Cardiac muscle cell (in vitro differentiated cells and primary cell): ENCODE measurements around the gene PHLPP1. TPM values are rescaled to one million over a fixed set of nuclear protein-coding genes. Genes with fewer than 3 reads are reported as not detected.
A peak's percentile ranks its signal among the peaks of the same experiment; 100 is the strongest.

Experiments
- DNase-seq, 2 donors: peaks; one replicate each; pipeline versions ENCODE4 v3.0.0 to v3.0.0-alpha.2; 2010 to 2017; ENCODE audit warnings: low read depth in 1 of 2, low spot score in 1 of 2
- H3K27ac ChIP-seq: fragments of 200-600 bp; sonication (generic); 2 replicates; pipeline ENCODE4 v1.5.1; 2016
- H3K27me3 ChIP-seq: fragments of 200-600 bp; sonication (generic); 2 replicates; pipeline ENCODE4 v1.6.0; 2016; ENCODE audit warnings: control low read depth
- H3K36me3 ChIP-seq: fragments of 200-600 bp; sonication (generic); 2 replicates; pipeline ENCODE4 v1.5.1; 2016; ENCODE audit warnings: control low read depth
- H3K4me1 ChIP-seq: fragments of 200-600 bp; sonication (generic); 2 replicates; pipeline ENCODE4 v1.8.1; 2017; ENCODE audit warnings: low read depth, mild to moderate bottlenecking, mixed run types
- H3K4me3 ChIP-seq: fragments of 200-600 bp; sonication (generic); 2 replicates; pipeline ENCODE4 v1.5.1; 2016; ENCODE audit warnings: mild to moderate bottlenecking
- H3K9me3 ChIP-seq: fragments of 200-600 bp; sonication (generic); 2 replicates; pipeline ENCODE4 v1.5.1; 2017; ENCODE audit warnings: low read depth, mild to moderate bottlenecking, control low read depth
- CTCF ChIP-seq: IDR thresholded peaks from 2 replicates; pipeline ENCODE4 v1.5.1; 2012; ENCODE audit warnings: low read depth, mild to moderate bottlenecking, low read length
- polyA plus RNA-seq: library from polyadenylated mRNA; unstranded; fragments of >200 nt; fragmentation: Nextera tagmentation; extraction: Ambion mirVana; gene quantifications from 2 replicates; pipeline ENCODE4 v1.2.1, GENCODE V29; 2016
- total RNA-seq: library from RNA; depleted of rRNA; stranded (reverse); fragments of >200 nt; gene quantifications from 2 replicates; pipeline ENCODE4 v1.2.3, GENCODE V29; 2016

The PHLPP1 gene
- total and polyA plus RNA-seq, 2 experiments from 2014 or later = 6.3 to 25.8 TPM

DNA sequence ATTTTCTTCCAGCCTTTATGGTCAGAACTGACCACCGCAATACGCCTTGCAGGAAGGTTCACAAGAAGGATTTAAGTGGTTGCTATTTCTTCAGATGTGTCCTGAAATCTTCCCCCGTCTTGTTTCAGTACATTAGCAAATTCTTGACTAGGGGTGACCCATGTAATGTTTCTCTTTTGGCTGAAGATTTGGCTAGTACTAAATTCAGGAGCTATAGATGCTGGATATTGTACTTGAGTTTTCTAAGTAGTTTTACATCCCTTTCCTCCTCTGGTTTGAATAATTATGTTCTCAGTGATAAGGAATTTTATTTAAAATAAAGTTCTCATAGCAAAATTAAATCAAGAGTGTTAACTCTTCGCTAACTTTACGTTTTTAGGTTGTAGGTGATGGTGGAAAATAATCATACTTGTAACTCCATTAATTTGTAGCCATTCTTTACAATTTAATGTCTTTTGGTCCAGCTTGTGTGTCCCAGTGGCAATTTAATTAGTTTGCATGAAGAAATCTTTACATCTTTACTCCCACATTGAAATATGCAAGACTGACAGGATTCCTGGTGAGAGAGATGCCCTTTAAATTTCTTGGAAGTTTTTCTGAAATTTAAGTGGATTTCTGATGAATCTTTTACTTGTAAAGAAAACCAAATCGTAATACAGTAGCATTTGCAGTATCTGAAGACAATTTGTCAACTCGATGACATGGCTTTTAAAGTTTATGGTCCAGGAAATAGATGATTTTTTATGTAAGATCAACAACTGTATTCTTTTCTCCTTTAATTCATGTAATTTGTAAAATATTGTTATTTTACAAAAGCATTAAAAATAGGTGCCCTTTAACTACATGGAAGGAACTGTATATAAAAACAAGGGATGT, 2.8 kb downstream of the PHLPP1 start:
- peak in 1 of 2 donors; percentile 38 for DNase-seq
- H3K9me3 ChIP-seq = no peaks in the 10 kb centered on the region
- no peaks in the 10 kb centered on the region for H3K36me3 ChIP-seq
- no peak overlapping the region for H3K27ac ChIP-seq
- TF ChIP-seq CTCF = no peak
- peak overlapping the region; percentile 76 for H3K4me3 ChIP-seq
- peaks cover 26% of the 10 kb centered on the region for H3K4me1 ChIP-seq
- H3K27me3 ChIP-seq = no peaks in the 10 kb centered on the region

DNA sequence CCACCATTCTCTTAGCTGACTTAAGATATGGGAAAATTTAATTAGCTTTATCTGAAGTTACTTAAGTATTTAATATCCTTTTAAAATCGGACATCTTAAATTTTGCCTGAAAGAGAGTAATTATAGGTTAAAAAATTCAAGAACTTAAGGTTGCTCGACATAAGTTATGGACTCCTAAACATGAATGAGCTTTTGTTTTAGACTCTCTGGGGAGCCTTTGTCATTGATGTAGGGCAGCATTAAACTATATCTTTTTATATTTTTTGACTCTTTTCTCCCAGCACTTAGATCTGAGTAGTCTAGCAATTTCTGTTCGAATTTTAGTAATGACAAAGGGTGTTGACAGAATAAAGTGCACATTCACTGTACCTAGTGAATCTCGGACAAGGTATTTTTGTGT, 4.7 kb downstream of the PHLPP1 start:
- Histone ChIP-seq H3K27ac (no peak overlapping the region), H3K4me3 (peak overlapping the region; percentile 5), H3K4me1 (peaks cover 29% of the 10 kb centered on the region), H3K36me3 (no peaks in the 10 kb centered on the region), H3K27me3 (no peaks in the 10 kb centered on the region), H3K9me3 (no peaks in the 10 kb centered on the region)
- no peak for TF ChIP-seq CTCF
- DNase-seq = no peak

- Histone ChIP-seq H3K4me1 (peaks cover 29% of the 10 kb centered on the region), H3K27me3 (no peaks in the 10 kb centered on the region), H3K4me3 (peak overlapping the region; percentile 5), H3K9me3 (no peaks in the 10 kb centered on the region), H3K36me3 (no peaks in the 10 kb centered on the region), H3K27ac (no peak overlapping the region)
- no peak for TF ChIP-seq CTCF
- DNase-seq = no peak
Measured at GRCh38 chr18:62720766-62721613, 5.6 kb downstream of the PHLPP1 start.

DNA sequence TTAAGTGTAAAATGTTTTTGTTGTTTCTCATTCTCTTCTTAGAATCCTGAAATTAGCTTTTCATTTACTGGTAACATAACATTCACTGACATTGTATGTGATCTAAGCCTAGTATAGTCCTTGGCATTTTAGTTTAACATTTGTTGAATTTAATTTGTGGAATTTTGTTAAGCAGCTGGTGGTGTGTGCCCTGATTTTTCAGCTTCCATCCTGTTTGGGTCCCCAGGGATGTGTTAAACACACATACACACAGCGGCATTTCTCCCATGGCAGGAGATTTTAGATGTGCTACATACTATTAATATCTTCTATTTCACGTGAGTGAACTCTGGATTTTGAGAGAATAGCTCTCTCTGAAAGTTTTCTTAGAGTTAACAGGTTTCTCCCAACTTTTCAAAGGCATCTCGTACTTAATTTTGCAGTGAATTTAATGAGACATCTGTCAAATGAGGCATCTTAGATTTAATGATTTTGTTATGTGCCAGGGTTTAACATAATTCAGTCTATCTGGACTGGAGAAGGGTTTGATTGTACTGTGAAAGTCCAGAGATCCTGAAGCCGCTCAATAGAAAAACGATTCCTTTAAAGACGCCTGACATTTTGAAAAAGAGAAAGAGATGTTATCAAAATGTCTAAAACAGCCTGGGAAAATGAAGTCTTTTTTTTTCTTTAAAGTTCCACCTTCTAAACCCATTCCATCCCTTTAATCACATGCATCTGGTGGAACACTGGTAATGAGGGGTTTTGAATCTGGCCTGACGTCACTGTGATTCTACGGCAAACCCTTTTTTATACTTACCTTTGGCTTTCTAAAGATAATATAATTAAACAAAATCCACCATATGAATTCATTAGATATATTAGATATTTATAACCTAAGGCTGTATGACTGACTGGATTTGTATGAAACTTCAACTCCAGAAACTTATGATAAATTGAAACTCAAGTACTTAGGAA, 6.8 kb downstream of the PHLPP1 start:
- no peaks in the 10 kb centered on the region for H3K36me3 ChIP-seq
- H3K27ac ChIP-seq = no peak overlapping the region
- H3K9me3 ChIP-seq = no peaks in the 10 kb centered on the region
- no peaks in the 10 kb centered on the region for H3K27me3 ChIP-seq
- peaks cover 29% of the 10 kb centered on the region for H3K4me1 ChIP-seq
- no peak overlapping the region for H3K4me3 ChIP-seq
- peak in 1 of 2 donors; percentile 4 for DNase-seq
- TF ChIP-seq CTCF = no peak
